ENCODE data around the gene SMYD3. TPM values are rescaled to one million over a fixed set of nuclear protein-coding genes. Genes with fewer than 3 reads are reported as not detected.
A peak's percentile ranks its signal among the peaks of the same experiment; 100 is the strongest.

SMYD3 gene
- polyA plus RNA-seq, 1 experiment: 39.9 TPM

- POLR2A ChIA-PET: no interaction called here
- Histone ChIP-seq H3K27ac (ENCODE audit: low read depth, low read length) (no peak overlapping the region), H3K9me3 (ENCODE audit: control insufficient read depth, insufficient read depth, low read length) (peaks cover 2% of the 10 kb centered on the region; the same call in 1 of the 2 replicates), H3K4me3 (ENCODE audit: low read depth, low read length) (no peak overlapping the region), H3K27me3 (ENCODE audit: control insufficient read depth, insufficient read depth, low read length) (no peaks in the 10 kb centered on the region)
- no peak for DNase-seq (ENCODE audit: low read depth, low spot score)
- no peak for TF ChIP-seq CTCF (IDR thresholded peaks at IDR 0.05; ENCODE audit: low read depth, low read length)
- CTCF ChIA-PET: interaction anchor here (1.2 to 1.5 kb wide), 2 partner anchors 357 to 716 kb away, joined by 4 read pairs; no protein-coding TSS in a partner anchor
Observed at GRCh38 chr1:245873068-245873467, 634.0 kb downstream of the SMYD3 start.

- H3K9me3 ChIP-seq (ENCODE audit: control insufficient read depth, insufficient read depth, low read length): peaks cover 2% of the 10 kb centered on the region; the same call in 1 of the 2 replicates
- peak overlapping the region; percentile 71 for H3K27ac ChIP-seq (ENCODE audit: low read depth, low read length)
- H3K4me3 ChIP-seq (ENCODE audit: low read depth, low read length): no peak overlapping the region
- no peak for TF ChIP-seq CTCF (IDR thresholded peaks at IDR 0.05; ENCODE audit: low read depth, low read length)
- DNase-seq (ENCODE audit: low read depth, low spot score): no peak
- ChIA-PET CTCF (no interaction called here), POLR2A (interaction anchor here (0.7 kb wide), 1 partner anchor 715 kb away, joined by 3 read pairs; no protein-coding TSS in a partner anchor)
- H3K27me3 ChIP-seq (ENCODE audit: control insufficient read depth, insufficient read depth, low read length): no peaks in the 10 kb centered on the region
Observed at GRCh38 chr1:245872475-245872874, 634.6 kb downstream of the SMYD3 start.

- H3K9me3 ChIP-seq (ENCODE audit: control insufficient read depth, insufficient read depth, low read length): peaks cover under 1% of the 10 kb centered on the region; the same call in 1 of the 2 replicates
- no peaks in the 10 kb centered on the region for H3K27me3 ChIP-seq (ENCODE audit: control insufficient read depth, insufficient read depth, low read length)
- CTCF ChIA-PET: no interaction called here
- peak; percentile 77 for DNase-seq (ENCODE audit: low read depth, low spot score)
- H3K4me3 ChIP-seq (ENCODE audit: low read depth, low read length): no peak overlapping the region
- no peak for TF ChIP-seq CTCF (IDR thresholded peaks at IDR 0.05; ENCODE audit: low read depth, low read length)
- POLR2A ChIA-PET: interaction anchor here (0.7 kb wide), 1 partner anchor 715 kb away, joined by 3 read pairs; no protein-coding TSS in a partner anchor
- peak overlapping the region; percentile 71 for H3K27ac ChIP-seq (ENCODE audit: low read depth, low read length)
Observed at GRCh38 chr1:245871915-245872314, 635.2 kb downstream of the SMYD3 start.

GRCh38 chr1:245871191-245871590 is 635.9 kb downstream of the SMYD3 start:
- no peak for TF ChIP-seq CTCF (IDR thresholded peaks at IDR 0.05; ENCODE audit: low read depth, low read length)
- POLR2A ChIA-PET: no interaction called here
- H3K27me3 ChIP-seq (ENCODE audit: control insufficient read depth, insufficient read depth, low read length): no peaks in the 10 kb centered on the region
- CTCF ChIA-PET: no interaction called here
- H3K4me3 ChIP-seq (ENCODE audit: low read depth, low read length): no peak overlapping the region
- peak overlapping the region; percentile 71 for H3K27ac ChIP-seq (ENCODE audit: low read depth, low read length)
- H3K9me3 ChIP-seq (ENCODE audit: control insufficient read depth, insufficient read depth, low read length): no peaks in the 10 kb centered on the region
- no peak for DNase-seq (ENCODE audit: low read depth, low spot score)

GRCh38 chr1:245870698-245871097 is 636.4 kb downstream of the SMYD3 start:
- DNase-seq (ENCODE audit: low read depth, low spot score): no peak
- no peak overlapping the region for H3K4me3 ChIP-seq (ENCODE audit: low read depth, low read length)
- no peak overlapping the region for H3K27ac ChIP-seq (ENCODE audit: low read depth, low read length)
- POLR2A ChIA-PET: no interaction called here
- no peaks in the 10 kb centered on the region for H3K9me3 ChIP-seq (ENCODE audit: control insufficient read depth, insufficient read depth, low read length)
- H3K27me3 ChIP-seq (ENCODE audit: control insufficient read depth, insufficient read depth, low read length): no peaks in the 10 kb centered on the region
- CTCF ChIA-PET: interaction anchor here (1.3 kb wide), 1 partner anchor 391 kb away, joined by 3 read pairs; no protein-coding TSS in a partner anchor
- no peak for TF ChIP-seq CTCF (IDR thresholded peaks at IDR 0.05; ENCODE audit: low read depth, low read length)
